KOPT-K1 (cell line): ENCODE measurements around the gene SGCE.

Source experiments
- H3K27ac ChIP-seq: fragments of 200-600 bp; sonication (generic); 2 replicates; pipeline ENCODE4 v1.5.1; 2016; ENCODE audit warnings: antibody characterized with exemption, mild to moderate bottlenecking, low read depth, low read length; ENCODE audit not compliant: poor library complexity, severe bottlenecking
- H3K36me3 ChIP-seq: fragments of 200-600 bp; sonication (generic); 2 replicates; pipeline ENCODE4 v1.5.1; 2017; ENCODE audit warnings: antibody characterized with exemption, mild to moderate bottlenecking, low read length, moderate library complexity; ENCODE audit not compliant: insufficient read depth
- H3K9me3 ChIP-seq: fragments of 200-600 bp; sonication (generic); 2 replicates; pipeline ENCODE4 v1.5.1; 2017; ENCODE audit warnings: antibody characterized with exemption, low read length, mild to moderate bottlenecking; ENCODE audit not compliant: insufficient read depth, poor library complexity, severe bottlenecking

The SGCE gene

DNA sequence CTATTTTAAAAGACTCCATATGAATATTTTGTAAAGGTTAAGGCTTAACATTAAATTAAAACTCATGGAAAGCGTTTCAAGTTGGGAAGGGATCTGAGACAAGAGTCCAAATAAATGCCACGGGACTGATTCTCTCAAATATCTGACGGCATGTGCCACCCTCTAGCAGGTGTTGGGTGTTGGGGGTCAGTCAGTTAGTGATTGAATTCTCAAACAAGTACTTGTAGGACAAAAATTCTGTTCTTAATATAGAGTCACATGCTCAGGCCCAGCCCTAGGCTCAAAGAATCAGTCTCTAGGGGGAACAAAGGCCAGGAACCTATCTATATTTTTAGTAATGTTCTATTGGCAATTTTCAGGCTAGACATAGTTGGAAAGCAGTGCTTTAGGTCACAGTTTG lies 39.1 kb downstream of the SGCE start:
- Histone ChIP-seq H3K27ac (no peak overlapping the region), H3K9me3 (no peaks in the 10 kb centered on the region), H3K36me3 (no peaks in the 10 kb centered on the region)

DNA sequence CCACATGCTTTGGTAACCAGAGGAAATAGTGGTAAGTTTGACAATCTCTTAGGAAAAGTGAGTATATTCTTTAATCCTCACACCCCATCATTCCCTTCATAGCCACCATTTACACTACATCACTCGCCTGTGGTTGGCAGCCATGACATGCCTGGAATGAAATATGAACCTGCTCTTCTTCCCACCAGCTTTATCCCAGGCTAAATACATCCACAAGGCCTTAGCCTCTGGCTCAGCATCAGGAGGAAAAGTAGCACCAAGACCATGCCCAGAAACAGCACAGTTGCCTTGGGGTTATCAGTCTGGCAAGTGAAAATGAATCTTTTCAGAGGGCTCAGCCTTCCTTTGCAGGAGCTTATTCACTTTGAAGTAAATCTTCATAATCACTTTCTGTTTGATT lies 40.3 kb downstream of the SGCE start:
- Histone ChIP-seq H3K9me3 (no peaks in the 10 kb centered on the region), H3K27ac (no peak overlapping the region), H3K36me3 (no peaks in the 10 kb centered on the region)

- Histone ChIP-seq H3K27ac (no peak overlapping the region), H3K36me3 (no peaks in the 10 kb centered on the region), H3K9me3 (no peaks in the 10 kb centered on the region)
Observed at GRCh38 chr7:94612661-94613060, 43.3 kb downstream of the SGCE start.

DNA sequence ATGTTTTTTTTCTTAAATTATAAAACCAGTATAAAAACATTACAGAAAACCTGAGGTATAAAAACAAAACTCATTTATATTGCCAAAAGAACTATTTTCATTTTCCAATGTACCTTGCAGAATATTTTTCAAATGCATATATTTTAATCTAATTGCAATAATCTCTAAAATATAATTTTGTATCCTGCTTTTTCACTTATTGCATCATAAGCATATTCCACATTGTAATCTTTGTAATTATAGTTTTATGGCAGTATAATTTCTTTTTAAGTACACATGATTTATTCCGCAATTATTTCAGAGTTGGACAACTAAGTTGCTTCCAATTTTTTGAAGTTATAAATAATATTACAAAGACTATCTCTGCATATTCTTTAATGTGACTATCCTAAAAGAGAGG lies 43.7 kb downstream of the SGCE start:
- no peak overlapping the region for H3K27ac ChIP-seq
- H3K9me3 ChIP-seq: no peaks in the 10 kb centered on the region
- H3K36me3 ChIP-seq: no peaks in the 10 kb centered on the region

DNA sequence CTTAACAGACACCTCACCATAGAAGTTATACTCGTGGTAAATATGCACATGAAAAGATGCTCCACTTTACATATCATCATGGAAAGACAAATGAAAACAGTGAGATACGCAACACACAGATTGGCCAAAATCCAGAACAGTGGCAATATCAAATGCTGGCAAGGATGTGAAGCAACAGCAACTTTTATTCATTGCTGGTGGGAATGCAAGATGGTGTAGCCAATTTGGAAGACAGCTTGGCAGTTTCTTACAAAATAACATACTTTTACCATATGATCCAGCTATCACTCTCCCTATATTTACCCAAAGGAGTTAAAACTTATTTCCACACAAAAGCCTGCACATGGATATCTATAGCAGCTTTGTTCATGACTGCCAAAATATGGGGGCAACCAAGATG lies 46.4 kb downstream of the SGCE start:
- Histone ChIP-seq H3K9me3 (no peaks in the 10 kb centered on the region), H3K27ac (no peak overlapping the region), H3K36me3 (no peaks in the 10 kb centered on the region)

- no peaks in the 10 kb centered on the region for H3K36me3 ChIP-seq
- H3K9me3 ChIP-seq: no peaks in the 10 kb centered on the region
- H3K27ac ChIP-seq: no peak overlapping the region
Observed at GRCh38 chr7:94605031-94605430, 50.9 kb downstream of the SGCE start.

- no peaks in the 10 kb centered on the region for H3K9me3 ChIP-seq
- H3K27ac ChIP-seq: no peak overlapping the region
- no peaks in the 10 kb centered on the region for H3K36me3 ChIP-seq
Observed at GRCh38 chr7:94602181-94602580, 53.8 kb downstream of the SGCE start.

GRCh38 chr7:94600267-94600666 lies 55.7 kb downstream of the SGCE start:
- no peak overlapping the region for H3K27ac ChIP-seq
- no peaks in the 10 kb centered on the region for H3K36me3 ChIP-seq

GRCh38 chr7:94595717-94596116 lies 60.2 kb downstream of the SGCE start:
- Histone ChIP-seq H3K27ac (no peak overlapping the region), H3K9me3 (no peaks in the 10 kb centered on the region)

More at GRCh38 chr7:94600267-94600666, 55.7 kb downstream of the SGCE start:
- no peaks in the 10 kb centered on the region for H3K9me3 ChIP-seq

GRCh38 chr7:94594882-94595281 lies 61.1 kb downstream of the SGCE start:
- no peaks in the 10 kb centered on the region for H3K9me3 ChIP-seq
- no peaks in the 10 kb centered on the region for H3K36me3 ChIP-seq
- H3K27ac ChIP-seq: no peak overlapping the region

More at GRCh38 chr7:94595717-94596116, 60.2 kb downstream of the SGCE start:
- no peaks in the 10 kb centered on the region for H3K36me3 ChIP-seq

DNA sequence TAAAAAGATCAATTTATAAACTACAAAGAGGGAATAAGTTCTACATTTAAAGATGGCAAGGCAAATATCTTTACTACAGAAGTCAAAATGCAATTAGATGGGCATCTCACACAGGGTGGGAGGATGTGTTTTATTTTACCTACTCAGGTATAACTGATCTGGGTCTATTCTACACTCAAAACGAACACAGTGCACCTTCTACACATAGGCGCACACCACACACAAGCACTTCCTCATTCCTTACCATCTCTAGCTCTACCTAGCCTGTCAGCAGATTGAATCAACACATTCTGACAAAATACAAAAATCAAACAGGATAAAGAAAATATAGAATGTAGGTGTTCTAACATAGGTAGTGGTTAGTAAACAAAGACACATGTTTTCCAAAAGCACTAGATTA lies 64.8 kb downstream of the SGCE start:
- peaks cover 5% of the 10 kb centered on the region; the same call in 1 of the 2 replicates for H3K36me3 ChIP-seq

DNA sequence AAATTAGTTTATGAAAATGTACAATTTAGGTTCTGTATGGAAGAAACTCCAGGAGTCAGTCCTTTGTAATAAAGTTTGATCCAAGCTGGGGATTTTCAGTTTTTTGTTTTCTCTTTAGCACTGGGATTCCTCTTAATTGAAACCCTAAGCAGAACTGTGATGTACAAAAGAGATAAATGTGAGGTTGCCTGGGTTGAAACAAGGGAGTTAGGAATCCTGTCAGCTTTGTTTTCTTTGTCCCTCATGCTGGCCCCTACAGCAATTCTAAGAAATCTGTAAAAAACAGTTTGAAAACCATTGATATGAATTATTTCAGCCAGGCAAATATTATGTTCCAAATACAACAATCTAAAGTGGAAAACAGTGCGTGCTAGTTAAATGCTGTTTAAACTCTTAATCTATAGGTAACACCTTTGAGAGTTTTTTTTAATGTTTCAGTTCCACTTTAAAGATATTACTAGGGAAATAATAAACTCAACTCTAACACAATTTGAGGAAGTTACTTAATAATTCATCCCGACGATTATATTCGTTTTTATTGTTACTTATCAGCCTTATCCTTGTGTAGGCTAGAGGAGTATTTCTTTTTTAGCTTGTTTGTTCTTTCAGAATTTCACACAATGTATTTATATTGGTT lies 65.3 kb downstream of the SGCE start:
- no peaks in the 10 kb centered on the region for H3K9me3 ChIP-seq
- H3K27ac ChIP-seq: no peak overlapping the region
- H3K36me3 ChIP-seq: peaks cover 5% of the 10 kb centered on the region; the same call in 1 of the 2 replicates

More for the DNA sequence above, 64.8 kb downstream of the SGCE start:
- Histone ChIP-seq H3K9me3 (no peaks in the 10 kb centered on the region), H3K27ac (no peak overlapping the region)

DNA sequence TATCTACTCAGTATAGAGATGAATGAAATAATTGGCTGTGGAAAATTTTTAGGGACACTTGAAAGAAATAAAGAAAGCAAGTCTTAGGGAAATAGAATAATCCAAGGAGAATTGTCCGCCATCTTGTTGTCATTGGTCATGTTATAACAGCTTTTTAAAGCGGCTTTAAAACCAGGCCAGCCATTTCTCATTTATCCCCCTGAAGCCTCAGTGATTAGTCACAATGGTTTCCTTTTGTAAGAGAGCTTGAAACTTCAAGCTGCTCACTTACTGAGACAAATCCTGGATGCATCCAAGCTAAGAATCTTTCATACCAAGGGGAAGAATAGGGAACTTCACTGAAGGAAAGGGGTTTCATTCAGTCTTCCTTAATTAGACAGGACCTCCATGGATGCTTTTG lies 67.9 kb downstream of the SGCE start:
- no peaks in the 10 kb centered on the region for H3K9me3 ChIP-seq
- no peak overlapping the region for H3K27ac ChIP-seq
- H3K36me3 ChIP-seq: peaks cover 5% of the 10 kb centered on the region; the same call in 1 of the 2 replicates

DNA sequence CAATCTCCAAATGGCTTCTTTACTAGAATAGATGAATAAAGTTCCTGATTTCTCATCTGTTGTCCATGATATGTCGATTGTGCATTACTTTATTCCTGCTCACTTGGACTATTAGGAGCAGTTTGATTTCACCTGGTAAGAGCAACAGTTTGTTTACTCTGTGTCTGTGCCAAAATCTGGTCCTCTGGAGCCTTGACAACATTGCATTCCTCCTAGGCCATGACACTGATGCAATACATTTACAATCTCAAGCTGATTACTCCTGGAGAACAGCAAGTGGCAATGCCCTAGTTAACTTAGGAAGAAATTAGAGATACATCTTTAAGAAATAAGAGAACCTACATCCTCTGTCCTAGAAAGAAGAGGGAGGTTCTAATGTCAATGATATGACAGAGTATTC lies 71.8 kb downstream of the SGCE start:
- H3K27ac ChIP-seq: no peak overlapping the region
- H3K9me3 ChIP-seq: no peaks in the 10 kb centered on the region
- H3K36me3 ChIP-seq: peaks cover 9% of the 10 kb centered on the region; the same call in 1 of the 2 replicates

GRCh38 chr7:94580601-94581000 lies 75.3 kb downstream of the SGCE start:
- peaks cover 9% of the 10 kb centered on the region for H3K9me3 ChIP-seq
- H3K27ac ChIP-seq: no peak overlapping the region
- peaks cover 35% of the 10 kb centered on the region for H3K36me3 ChIP-seq

GRCh38 chr7:94579470-94579869 lies 76.5 kb downstream of the SGCE start:
- no peak overlapping the region for H3K27ac ChIP-seq
- H3K36me3 ChIP-seq: peaks cover 45% of the 10 kb centered on the region
- H3K9me3 ChIP-seq: peaks cover 21% of the 10 kb centered on the region
